Adrenal gland (tissue), 5 donors: Measurements from ENCODE around the gene ADAMTS17.

Source experiments
- POLR2A ChIP-seq, 2 donors: fragments of 450-650 bp; IDR thresholded peaks; one replicate each; pipeline ENCODE4 v1.6.1; 2017; ENCODE audit warnings: antibody characterized with exemption in 2 of 2, mild to moderate bottlenecking in 2 of 2, moderate library complexity in 1 of 2
- TF ChIP-seq, protein P1 (sequence below), 6 experiments: fragments of 450-650 bp in 4 of 6; fragments of 200-600 bp in 2 of 6; sonication (generic) in 1 of 6; IDR thresholded peaks; 1 replicate in 5 of 6; 2 replicates in 1 of 6; pipeline versions ENCODE4 v1.5.1 to v1.8.0; 2016 to 2021; ENCODE audit warnings: antibody characterized with exemption in 6 of 6, mild to moderate bottlenecking in 2 of 6, moderate library complexity in 1 of 6
- donor health status: DM: no; HTN: no; CAD: no.

GRCh38 chr15:100189319-100189718 lies 152.5 kb downstream of the ADAMTS17 start:
- no peak for TF ChIP-seq POLR2A (IDR thresholded peaks at IDR 0.05)
- TF ChIP-seq, protein P1, sequence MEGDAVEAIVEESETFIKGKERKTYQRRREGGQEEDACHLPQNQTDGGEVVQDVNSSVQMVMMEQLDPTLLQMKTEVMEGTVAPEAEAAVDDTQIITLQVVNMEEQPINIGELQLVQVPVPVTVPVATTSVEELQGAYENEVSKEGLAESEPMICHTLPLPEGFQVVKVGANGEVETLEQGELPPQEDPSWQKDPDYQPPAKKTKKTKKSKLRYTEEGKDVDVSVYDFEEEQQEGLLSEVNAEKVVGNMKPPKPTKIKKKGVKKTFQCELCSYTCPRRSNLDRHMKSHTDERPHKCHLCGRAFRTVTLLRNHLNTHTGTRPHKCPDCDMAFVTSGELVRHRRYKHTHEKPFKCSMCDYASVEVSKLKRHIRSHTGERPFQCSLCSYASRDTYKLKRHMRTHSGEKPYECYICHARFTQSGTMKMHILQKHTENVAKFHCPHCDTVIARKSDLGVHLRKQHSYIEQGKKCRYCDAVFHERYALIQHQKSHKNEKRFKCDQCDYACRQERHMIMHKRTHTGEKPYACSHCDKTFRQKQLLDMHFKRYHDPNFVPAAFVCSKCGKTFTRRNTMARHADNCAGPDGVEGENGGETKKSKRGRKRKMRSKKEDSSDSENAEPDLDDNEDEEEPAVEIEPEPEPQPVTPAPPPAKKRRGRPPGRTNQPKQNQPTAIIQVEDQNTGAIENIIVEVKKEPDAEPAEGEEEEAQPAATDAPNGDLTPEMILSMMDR (IDR thresholded peaks at IDR 0.05), result no peak
